SKM-1 (cell line): Measurements from ENCODE around the gene RHBG.
A peak's percentile ranks its signal among the peaks of the same experiment; 100 is the strongest.

Experiments
- DNase-seq: peaks from one replicate; lab custom pipeline; 2025; ENCODE audit not compliant: unreplicated experiment; lab: John Stamatoyannopoulos, UW

The RHBG gene

GRCh38 chr1:156385534-156386031, 16.6 kb downstream of the RHBG start:
- DNase-seq: peak; percentile 77

- no peak for DNase-seq
These were observed 17.3 kb downstream of the RHBG start for GRCh38 chr1:156386134-156386901.

DNA sequence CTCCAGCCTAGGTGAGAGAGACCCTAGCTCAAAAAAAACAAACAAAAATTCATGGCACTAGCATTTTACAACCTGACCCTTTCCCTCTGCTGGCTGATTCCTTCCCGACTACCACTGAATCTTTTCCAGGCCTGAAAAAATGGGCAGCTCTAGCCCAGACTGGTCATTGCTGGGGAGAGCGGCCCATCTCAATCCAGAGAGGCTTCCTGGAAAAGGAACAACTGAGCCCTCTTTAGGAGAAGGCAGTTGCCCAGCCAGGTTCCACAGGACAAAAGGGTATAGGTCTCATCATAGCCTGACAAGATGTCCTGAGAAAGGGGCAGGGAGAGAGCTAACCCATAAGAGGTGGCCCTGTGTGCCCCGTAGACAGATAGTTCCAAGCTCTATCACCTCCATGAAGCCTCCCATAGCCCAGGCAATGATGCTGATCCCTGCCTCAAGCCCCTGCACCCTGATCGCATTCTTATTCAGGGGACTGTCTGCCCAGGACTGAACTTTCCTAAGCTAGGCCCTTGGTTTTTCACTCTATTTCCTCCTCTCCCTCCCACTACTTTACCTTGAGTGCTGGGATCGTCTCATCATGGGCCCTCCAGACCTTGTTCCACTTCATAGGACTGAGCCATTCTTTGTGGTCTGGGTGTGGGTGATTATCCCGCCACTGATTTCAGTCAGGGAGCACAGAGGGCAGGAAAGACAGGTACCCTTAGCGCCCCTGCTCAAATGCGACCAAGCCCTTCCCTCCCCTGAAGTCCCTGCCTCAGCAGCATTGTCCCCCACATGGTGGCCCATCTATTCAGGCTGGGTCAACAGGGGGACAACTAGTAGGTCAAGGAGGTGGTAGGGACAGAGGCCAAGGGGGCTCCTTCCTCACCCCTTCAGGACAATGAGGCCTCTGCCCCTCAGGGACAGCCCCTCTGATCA, 18.2 kb downstream of the RHBG start:
- no peak for DNase-seq

DNA sequence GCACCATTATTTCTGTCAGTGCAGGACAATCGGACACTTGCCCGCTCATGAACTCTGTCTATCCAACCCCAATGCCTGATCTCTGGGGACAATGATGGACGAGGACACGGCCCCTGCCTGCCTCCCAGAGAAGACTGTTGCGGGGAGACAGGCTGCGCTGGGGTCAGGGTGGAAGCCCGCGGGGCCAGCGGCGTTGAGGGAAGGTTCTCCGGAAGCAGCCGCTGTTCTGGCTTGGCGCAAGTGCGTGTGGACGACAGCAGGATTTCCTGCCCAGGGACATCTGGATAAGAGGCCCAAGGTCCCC, 18.8 kb downstream of the RHBG start:
- no peak for DNase-seq

GRCh38 chr1:156388174-156389137, 19.4 kb downstream of the RHBG start:
- DNase-seq: no peak

GRCh38 chr1:156389311-156389710, 20.3 kb downstream of the RHBG start:
- no peak for DNase-seq

DNA sequence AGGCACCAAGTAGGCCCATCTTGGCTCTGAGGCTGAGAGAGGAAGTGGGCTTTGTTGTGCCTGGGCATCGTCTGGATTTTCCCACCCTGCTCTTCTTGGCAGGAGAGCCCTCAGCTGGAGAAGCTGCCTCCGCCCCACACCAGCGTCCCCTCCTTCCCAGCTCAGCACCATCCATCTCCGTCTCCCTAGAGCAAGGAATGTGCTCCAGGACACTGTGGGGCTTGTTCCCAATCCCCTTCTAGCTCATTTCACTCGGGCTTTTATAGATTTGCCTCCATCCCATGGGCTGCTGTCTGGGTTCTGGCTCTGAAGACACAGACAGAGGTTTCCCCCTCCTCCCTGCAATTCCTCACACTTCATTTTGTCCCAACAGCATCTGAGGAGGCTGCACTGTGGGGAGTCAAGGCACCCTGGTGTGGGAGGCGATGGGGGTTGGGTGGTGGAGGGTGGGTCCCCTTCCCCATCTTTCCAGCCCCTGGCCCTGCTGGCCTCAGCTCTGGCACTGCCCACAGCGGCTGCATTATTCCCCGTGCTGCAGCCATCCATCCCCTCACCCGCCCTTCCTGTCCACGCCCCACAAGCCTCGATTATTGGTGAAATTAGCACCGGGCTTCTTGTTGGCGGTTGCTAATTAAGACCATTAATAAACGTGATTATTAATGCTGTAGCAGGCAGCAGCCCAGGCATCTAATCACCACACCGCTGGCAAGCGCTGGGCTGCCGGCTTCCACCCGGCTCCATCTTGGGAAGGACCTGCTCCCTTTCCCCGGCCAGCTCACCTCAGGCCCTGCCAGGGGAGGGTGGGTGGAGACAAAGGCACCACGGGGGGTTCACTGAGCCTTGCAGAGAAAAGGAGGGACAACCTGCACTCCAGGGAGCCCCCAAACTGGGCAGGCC, 21.7 kb downstream of the RHBG start:
- DNase-seq: no peak

DNA sequence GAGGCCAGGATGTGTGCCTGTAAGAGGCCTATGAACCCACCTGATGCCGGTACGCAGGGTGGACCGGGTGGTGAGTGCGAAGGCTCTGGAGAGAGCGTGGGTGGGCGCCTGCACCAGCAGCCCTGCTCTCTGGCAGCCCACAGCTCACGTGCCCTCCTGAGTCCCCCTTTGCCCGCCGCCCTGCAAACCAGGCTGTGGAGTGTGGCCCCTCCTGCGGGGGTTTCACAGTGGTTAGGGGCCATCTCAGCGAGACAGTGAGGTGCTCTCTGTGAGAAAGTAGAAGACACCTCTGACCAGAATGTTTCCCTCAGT, 22.3 kb downstream of the RHBG start:
- no peak for DNase-seq

GRCh38 chr1:156391701-156392100, 22.7 kb downstream of the RHBG start:
- DNase-seq: no peak

DNA sequence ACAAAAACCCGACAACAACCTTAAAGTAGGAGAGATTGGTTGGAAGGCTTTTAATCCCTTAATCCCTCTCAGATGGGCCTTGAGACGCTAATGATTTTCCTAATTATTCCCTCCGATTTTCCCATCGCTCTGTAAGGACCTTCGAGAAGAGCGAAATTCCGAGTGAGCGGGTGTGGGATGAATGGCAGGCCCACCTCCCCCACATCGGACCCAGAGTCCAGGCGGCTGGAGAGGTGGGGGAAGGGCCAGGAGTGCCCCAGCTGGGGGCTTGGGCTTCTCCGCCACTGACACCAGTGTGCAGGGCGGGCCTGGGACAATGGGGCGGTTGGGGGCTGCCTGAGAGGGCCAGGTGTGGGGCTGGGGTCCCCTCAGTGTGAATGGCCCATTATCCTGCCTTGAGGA, 23.4 kb downstream of the RHBG start:
- no peak for DNase-seq

GRCh38 chr1:156393095-156393494, 24.1 kb downstream of the RHBG start:
- no peak for DNase-seq

GRCh38 chr1:156394082-156394481, 25.1 kb downstream of the RHBG start:
- no peak for DNase-seq

DNA sequence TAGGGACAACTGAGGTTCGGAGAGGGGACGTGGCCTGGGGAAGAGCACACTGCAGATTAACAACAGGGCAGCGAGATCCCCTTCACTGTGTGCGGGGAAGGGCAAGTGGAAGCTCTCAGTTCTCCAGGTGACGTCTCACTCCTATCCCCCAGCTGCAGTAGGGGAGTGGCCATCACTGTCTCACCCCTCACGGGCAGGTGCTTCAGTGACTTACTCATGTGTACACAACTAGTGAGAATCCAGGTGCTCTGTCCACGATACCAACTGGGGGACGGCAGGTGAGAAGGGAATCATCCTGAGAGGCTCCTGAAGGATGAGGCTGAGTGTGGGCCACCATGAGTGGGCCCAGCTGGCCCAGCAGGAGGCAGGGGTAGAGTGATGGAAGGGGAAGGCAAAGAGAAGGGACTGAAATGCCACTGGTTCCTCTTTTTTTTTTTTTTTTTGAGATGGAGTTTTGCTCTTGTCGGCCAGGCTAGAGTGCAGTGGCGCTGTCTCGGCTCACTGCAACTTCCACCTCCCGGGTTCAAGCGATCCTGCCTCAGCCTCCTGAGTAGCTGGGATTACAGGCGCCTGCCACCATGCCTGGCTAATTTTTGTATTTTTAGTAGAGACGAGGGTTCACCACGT, 25.9 kb downstream of the RHBG start:
- no peak for DNase-seq

GRCh38 chr1:156399355-156400125, 30.5 kb downstream of the RHBG start:
- no peak for DNase-seq

DNA sequence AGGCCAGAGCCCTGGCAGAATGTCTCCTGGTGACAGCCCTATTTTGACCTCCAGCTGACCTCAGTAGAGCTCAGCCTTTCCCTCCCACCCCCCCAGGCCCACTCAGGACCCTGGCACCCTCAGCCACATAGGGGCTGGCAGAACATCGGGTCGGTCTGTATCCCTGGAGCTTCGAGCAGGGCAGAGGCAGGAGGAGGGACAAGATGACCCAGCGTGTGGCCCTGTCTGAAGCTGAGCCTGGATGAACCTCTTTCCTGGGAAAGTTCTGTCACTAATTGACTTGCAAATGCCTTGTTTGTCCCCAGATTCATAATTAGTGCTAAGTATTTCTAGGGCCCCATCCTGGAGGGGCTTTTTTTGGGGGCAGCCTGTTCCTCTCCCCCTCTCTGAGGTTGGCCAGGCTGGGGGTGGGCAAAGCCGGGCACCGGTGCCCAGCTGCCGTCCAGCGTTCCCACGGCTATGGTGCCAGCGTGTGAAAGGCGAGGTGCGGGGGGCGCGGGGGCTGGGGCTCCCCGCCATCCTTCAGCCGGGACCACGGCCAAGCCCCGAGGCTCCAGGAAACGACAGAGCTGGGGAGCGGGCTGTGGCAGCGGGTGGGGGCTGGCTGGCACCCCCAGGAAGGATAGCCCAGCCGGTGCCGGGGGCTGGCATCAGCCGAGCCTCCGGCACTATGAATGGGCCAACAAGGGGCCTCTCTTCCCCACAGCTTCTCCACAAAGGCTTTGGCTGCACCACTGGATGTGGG, 31.4 kb downstream of the RHBG start:
- no peak for DNase-seq

- DNase-seq: no peak
These were observed 32.1 kb downstream of the RHBG start for GRCh38 chr1:156401041-156401574.

- no peak for DNase-seq
These were observed 32.7 kb downstream of the RHBG start for GRCh38 chr1:156401681-156402081.
